Ramos (cell line): ENCODE results near the gene CIITA.

Experiments used
- in situ Hi-C: fragments of 300-500 bp; cut with MboI; formaldehyde crosslinking; loops from one replicate; pipeline ENCODE4 v1.14.3; 2022; ENCODE audit warnings: low sequenced_read_pairs; ENCODE audit not compliant: unreplicated experiment

CIITA gene

DNA sequence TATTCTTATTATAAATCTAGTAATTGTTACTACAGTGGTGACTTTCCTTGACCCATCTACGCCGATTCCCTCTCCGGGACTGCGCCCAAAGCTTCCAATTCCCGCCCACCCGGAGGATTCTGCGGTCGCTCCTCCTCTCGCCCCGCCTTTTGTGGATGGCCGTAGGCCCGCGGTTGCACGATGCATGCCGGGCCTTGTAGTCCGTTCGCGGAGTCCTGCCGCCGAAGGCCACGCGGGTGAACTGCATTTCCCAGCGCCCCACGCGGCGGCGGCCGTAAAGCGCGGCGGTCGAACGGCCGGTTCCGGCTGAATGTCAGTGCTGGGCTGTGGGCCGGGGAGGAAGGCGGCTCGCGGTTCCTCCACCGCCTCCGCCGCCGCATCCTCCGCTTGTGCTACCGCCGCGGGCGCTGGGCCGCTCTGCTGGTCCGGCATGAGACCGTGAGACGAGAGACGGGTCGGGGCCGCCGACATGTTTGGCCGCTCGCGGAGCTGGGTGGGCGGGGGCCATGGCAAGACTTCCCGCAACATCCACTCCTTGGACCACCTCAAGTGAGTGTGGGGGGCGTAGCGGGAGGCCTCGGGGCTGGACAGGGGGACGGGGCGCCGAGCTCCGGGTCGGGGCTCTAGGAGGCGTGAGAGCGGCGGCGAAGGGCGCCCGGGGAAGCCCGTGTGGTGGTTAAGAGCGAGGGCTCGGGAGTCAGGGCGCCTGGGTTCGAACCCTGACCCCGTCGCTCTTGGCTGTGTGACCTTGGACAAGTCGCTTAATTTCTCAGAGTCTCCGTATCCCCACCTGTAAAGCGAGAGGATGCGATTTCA lies 67.5 kb downstream of the CIITA start, which contains the start of gene CLEC16A:
Gene CLEC16A, plus strand, starts transcription at position 316 of the 816 bp plus-strand sequence. Its CDS starts 154 bp downstream, at position 470.
- in situ Hi-C loops = loop anchor here (25.0 kb wide), 1 partner anchor 632 kb away; no protein-coding TSS in a partner anchor

GRCh38 chr16:10945065-10945787 lies 68.2 kb downstream of the CIITA start:
- in situ Hi-C loops = loop anchor here (25.0 kb wide), 1 partner anchor 633 kb away; no protein-coding TSS in a partner anchor

GRCh38 chr16:10946308-10946707 lies 69.3 kb downstream of the CIITA start:
- in situ Hi-C loops = loop anchor here (25.0 kb wide), 1 partner anchor 634 kb away; no protein-coding TSS in a partner anchor

GRCh38 chr16:10947211-10947787 lies 70.3 kb downstream of the CIITA start:
- in situ Hi-C loops = loop anchor here (25.0 kb wide), 1 partner anchor 635 kb away; no protein-coding TSS in a partner anchor

GRCh38 chr16:10949424-10949970 lies 72.5 kb downstream of the CIITA start:
- in situ Hi-C loops = loop anchor here (25.0 kb wide), 1 partner anchor 637 kb away; no protein-coding TSS in a partner anchor

- in situ Hi-C loops = loop anchor here (25.0 kb wide), 1 partner anchor 687 kb away; no protein-coding TSS in a partner anchor
These were observed 73.4 kb downstream of the CIITA start for GRCh38 chr16:10950393-10950792.

DNA sequence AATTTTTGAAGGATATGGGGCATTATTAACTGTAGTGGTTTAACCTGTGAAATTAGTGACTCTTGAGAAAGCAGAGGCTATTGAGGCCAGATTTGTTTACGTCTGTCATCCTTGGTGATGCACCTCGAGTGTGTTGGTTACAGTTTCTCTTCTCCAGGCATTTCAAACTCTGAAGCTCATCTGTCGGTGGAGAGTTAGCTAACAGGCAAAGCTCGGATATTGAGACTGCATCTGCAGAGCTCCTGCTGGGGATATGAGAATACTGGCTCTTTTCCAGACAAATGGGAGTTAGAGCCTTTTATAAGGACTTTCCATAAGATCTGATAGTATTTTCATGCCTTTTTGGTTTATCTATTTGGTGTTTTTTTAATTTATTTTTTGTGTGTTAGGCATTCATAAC lies 74.0 kb downstream of the CIITA start:
- in situ Hi-C loops = loop anchor here (25.0 kb wide), 1 partner anchor 686 kb away; no protein-coding TSS in a partner anchor

DNA sequence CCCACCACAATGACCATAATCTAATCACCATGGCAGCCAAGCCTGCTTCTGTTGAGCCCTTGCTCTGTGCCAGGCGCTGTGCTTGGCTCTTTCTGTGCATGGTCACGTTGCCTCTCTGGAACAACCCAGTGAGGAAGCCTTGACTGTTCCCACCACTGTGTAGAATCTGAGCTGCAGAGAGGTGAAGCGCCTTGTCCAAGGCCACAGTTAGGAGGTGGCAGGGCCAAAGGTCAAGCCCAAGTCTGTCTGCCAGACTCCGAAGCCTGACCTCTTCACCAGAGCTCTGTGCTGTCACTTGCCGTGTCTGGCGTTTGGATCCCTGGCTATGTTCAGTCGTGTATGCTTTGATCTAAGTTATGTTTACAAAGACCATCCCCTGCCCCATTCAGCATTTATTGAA lies 77.9 kb downstream of the CIITA start:
- in situ Hi-C loops = loop anchor here (25.0 kb wide), 1 partner anchor 682 kb away; no protein-coding TSS in a partner anchor

DNA sequence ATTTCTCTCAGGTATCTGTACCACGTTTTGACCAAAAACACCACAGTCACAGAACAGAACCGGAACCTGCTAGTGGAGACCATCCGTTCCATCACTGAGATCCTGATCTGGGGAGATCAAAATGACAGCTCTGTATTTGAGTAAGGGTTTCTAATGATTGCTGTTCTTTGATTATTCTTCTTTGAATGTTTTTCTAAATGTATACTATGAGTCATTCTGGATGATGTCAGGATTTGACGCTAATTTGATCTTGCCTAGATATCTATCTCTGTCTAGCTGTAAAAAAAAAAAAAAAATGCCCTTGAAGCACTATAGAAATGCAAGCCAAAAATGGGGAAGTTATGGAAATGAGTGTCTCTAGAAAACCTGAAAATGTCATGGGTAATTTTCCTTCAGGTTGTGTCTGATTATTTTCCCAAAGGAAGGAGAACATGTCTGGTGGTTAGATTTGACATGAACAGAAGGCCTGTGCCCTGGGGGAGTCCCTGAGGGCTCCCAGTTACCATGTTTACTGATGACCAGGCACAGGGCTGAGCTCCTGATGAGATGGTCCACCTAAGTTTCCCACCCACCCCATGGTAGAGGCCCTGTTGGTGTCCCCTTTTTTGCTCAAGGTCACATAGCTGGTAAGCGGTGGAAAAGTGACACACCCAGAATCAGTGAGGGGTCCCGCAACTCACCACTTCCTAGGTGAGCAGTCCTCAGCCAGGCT lies 80.9 kb downstream of the CIITA start:
- in situ Hi-C loops = loop anchor here (25.0 kb wide), 1 partner anchor 679 kb away; no protein-coding TSS in a partner anchor

DNA sequence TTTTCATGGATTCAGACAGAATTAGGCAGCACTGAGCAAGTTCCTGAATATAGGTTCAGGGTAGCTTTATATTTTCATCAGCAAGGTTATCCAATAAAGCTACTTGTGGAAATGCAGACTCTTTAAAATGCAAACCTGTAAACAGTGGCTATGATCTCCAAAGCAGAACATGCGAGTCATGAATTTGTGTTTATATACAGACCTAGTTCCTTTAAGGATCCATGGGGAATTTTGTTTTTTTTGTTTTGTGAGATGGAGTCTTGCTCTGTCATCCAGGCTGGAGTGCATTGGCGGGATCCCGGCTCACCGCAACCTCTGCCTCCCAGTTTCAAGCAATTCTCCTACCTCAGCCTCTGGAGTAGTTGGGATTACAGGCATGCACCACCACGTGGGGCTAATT lies 82.2 kb downstream of the CIITA start:
- in situ Hi-C loops = loop anchor here (25.0 kb wide), 1 partner anchor 678 kb away; no protein-coding TSS in a partner anchor

DNA sequence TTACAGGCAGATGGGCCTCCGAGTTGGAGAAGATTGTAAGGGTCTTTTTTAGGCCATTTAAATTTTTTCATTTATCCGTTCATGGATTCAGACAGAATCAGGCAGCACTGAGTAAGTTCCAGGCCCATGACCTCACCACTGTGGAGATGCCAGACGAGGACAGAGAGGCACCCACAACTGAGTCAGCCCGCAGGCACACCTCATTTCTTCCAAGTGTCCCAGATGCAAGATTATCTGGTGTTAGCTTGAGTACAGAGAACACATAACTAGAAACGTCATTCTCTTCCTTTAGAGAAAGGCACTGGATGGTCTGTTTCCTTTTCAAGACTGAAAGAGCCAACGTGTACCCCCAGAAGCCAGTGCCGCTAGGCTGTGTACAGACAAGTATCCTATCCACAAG lies 84.2 kb downstream of the CIITA start:
- in situ Hi-C loops = loop anchor here (10.0 to 25.0 kb wide), 2 partner anchors 676 to 854 kb away; no protein-coding TSS in a partner anchor

DNA sequence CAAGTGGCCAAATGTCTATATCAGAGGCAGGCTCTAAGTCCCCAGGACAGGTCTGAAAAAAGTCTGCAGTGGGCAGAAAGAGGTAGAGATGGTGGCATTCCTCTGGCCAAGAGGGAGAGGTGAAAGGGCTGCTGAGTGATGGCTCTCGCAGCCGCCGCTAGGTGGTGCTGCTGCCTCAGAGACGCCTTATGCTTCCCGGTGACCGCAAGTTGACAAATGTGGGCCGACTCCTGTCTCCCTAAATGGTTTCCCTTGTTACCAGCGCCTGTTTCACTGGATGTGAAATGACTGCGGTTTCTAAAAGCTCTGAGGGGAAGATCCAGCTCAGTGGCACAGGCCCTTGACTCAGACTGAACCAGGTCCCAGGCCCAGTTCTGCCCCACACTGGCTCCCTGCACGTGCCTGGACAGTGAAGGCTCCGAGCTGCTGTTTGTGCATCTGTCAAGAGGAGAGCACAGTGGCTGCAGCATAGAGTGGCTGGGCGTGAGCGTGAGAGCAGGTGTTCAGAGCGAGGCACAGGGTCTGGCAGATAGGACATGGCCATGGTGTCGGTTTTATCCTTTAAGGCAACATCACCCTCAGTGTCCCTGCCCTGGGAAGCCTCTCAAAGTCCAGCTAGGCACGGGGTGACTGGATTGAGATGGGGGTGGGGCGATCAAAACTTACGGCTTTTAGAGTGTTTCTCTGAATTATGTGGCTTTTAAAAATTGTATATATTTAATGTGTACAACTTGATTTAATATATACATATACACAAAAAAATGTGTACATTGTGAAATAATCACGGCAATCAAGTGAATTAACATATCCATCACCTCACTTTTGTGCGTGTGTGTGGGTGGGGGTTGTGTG lies 87.3 kb downstream of the CIITA start:
- in situ Hi-C loops = loop anchor here (10.0 to 25.0 kb wide), 2 partner anchors 673 to 851 kb away; no protein-coding TSS in a partner anchor

- in situ Hi-C loops = loop anchor here (5.0 to 25.0 kb wide), 3 partner anchors 407 to 850 kb away; no protein-coding TSS in a partner anchor
These were observed 87.9 kb downstream of the CIITA start for GRCh38 chr16:10964891-10965326.

DNA sequence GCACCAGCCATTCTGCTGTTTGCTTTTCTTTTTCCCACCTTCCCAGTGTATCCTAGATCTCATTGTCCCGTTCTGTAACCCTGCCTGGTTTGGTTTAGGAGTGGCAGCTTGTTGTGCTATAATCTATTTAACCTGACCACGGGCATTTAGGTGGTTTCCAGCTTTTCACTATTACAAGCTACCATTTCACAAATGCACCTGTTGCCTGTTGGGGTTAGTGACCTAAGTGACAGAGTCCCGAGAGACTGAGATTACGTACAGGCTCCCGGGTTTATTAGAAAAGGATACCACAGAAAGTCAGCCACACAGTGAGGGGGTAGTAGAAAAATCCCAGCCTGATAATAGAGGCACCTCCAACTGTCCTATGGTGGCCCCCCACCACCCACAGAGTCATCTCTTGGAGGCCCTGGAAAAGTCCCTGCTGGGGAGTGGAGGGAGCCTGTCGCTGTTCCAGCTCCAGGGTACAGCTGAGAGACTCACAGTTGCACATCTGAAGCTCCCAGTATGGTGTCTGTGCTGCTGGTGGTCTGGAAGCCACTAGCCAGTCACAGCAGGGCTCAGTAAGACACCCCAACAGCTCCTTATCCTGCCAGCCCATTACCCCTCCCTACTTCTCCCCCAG lies 88.5 kb downstream of the CIITA start:
- in situ Hi-C loops = loop anchor here (5.0 to 25.0 kb wide), 3 partner anchors 407 to 849 kb away; no protein-coding TSS in a partner anchor

- in situ Hi-C loops = loop anchor here (5.0 to 25.0 kb wide), 3 partner anchors 406 to 849 kb away; no protein-coding TSS in a partner anchor
These were observed 89.1 kb downstream of the CIITA start for GRCh38 chr16:10966129-10966528.

DNA sequence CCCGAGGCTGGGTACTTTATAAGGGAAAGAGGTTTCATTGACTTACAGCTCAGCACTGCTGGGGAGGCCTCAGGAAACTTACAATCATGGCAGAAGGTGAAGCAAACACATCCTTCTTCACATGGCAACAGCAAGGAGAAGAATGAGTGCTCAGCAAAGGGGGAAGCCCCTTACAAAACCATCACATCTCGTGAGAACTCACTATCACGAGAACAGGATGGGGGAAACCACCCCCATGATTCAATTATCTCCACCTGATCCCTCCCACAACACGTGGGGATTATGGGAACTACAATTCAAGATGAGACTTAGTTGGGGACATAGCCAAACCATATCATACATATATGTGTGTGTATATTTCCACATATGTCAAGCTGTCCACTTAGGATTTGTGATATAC lies 89.6 kb downstream of the CIITA start:
- in situ Hi-C loops = loop anchor here (5.0 to 25.0 kb wide), 3 partner anchors 406 to 848 kb away; no protein-coding TSS in a partner anchor

DNA sequence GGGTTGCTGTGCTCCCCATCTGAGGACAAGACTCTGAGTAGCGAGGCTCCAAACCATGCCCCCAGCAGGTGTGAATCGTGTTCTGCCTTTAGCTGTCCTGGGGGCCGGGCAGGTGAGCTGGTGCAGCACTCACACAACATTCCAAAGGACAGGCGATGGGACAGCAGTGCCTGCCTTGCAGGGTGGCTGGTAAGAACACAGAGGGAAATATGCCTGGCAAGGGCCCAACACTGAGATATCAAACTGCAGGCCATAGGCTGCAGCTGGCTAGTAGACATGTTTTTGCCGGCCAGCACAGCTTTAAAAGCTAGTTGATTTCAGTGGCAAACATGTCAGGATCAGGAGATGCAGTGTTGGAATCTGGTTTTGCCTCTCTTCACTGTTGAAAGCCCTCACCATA lies 91.0 kb downstream of the CIITA start:
- in situ Hi-C loops = loop anchor here (5.0 to 25.0 kb wide), 3 partner anchors 404 to 847 kb away; no protein-coding TSS in a partner anchor
